ENCODE measurements around the gene AFDN.

DNA sequence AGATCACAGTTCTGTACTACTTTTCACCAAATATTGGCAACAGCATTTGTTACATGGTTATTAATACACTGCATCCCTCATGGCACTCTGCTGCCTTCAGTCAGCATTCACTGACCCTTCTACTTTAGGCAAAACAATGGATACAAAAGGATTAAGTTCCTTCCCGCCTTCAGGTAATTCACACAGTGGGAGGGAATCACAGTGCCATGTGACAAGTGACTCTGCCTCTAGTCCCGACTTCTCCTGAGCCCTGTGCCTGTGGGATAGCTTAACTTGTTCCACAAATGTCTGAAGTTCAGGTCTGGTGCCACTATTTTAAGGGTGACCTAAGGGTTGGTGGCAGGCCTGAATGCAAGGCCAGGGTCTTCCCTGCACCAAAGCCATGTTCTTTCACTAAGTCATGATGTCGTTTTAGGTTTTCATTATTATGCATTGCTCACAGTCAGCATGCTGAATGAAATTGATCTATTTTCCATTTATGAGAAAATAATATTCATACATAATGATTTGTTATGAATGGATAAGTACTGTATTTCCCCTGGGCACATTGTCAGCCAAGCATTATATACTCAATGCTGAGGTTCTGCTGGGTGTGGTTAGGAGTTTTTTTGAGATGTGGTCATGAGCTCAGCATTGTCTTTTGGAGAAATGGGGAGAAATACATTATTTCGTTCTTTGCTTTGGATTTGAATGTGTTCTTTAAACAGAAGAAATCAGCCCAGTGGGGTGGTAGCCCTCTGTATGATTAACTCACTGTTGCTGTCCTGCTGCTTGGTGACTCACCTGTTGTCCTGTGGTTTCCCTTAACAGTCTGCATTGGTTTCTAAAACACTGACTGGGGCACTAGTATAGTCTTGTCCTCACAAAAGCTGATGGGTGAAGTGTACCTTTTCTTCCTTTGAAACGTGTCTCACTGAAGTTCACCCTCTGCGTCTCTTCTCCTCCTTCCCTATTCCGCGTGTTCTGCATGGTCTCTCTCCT, 66.4 kb downstream of the AFDN start:
- TF ChIP-seq CTCF (IDR thresholded peaks at IDR 0.05), result no peak
- no peak for TF ChIP-seq EZH2 (IDR thresholded peaks at IDR 0.05)
- no peak for TF ChIP-seq EZH2phosphoT487 (IDR thresholded peaks at IDR 0.05)

Data from neural progenitor cell (in vitro differentiated cells).